IPS DF 4.7 (cell line): ENCODE data around the gene GRIK4.

ENCODE experiments used
- DNase-seq: peaks from one replicate; pipeline ENCODE4 v3.0.0-alpha.2; 2013; ENCODE audit warnings: low spot score; ENCODE audit errors: extremely low read depth

Gene GRIK4

DNA sequence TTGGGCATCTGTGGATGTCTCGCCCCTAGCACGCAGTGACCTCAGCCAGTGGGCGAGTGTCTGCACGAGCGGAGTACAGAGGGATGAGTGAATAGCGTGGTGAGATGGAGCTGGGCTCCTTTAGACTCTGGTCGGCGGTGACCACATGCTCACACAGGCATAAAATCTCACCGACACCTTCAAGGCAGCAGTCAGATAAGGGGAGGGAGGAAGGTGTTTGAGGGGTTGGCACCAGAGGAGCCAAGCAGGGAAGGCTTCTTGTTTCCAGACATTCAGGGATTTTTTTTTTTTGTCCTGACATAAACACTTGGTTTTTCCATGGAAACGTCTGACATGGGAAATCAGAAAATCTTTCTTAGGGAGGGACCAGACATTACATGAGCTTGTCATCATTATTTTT, 35.8 kb downstream of the GRIK4 start:
- no peak for DNase-seq

DNA sequence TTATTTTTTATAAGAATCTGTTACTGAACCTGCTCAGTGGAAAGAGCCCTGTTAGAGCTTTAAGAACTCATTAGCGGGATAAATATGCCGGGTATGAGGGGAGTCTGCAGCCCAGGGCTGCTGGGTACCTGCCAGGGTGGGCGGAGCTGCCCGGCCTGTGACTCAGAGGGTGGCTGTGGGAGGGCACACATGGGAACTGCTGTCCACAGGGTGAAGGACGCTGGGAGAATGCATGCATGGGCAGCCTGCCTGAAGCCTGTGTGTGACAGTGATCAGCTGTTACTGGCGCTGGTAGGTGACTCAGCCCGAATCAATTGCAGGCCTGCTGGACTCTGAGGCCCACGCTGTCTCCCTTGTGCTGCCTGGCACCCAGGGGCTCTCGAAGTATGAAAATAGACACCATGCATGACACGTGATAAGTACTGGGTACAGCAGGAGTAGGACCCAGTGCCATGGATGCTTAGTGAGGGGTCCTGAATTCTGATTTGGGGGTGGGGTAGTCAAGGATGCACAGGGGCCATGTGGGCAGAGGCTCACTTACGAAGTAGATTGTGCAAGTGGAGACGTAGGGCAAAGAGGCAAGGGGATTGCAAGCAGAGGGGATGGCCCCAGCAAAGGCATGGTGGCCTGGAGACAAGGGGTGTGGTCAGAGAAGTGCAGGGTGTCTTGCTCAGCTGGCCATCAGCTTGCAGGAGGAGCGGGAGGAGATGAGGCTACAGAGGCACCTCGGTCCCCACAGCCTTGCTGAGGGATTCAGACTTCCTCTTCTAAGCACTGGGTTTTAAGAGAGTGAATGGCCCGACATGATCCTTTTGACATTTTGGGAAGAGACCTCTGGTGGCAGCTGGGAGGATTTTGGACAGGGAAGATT, 36.5 kb downstream of the GRIK4 start:
- DNase-seq, result no peak

DNA sequence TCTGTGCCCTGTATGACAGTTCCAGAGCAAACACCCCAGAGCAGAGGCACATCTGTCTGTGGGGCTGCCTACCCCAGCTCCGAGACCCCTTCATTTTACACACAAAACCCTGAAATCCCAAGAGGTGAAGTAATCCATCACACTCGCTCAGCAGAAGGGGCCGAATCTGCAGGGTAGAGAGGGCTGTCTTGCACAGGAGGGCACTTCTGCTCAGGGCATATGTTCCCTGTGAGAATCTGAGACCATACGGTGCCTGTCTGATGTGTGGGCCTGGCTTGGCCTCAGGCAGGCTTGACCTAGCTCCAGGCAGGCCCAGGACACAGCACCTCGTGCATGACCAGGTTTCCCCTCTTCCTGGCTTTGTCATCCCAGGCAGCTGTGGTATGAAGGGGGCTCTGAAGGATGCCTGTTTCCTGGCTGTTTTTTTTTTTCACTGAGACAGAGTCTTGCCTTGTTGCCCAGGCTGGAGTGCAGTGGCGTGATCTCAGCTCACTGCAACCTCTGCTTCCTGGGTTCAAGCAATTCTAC, 37.2 kb downstream of the GRIK4 start:
- no peak for DNase-seq

DNA sequence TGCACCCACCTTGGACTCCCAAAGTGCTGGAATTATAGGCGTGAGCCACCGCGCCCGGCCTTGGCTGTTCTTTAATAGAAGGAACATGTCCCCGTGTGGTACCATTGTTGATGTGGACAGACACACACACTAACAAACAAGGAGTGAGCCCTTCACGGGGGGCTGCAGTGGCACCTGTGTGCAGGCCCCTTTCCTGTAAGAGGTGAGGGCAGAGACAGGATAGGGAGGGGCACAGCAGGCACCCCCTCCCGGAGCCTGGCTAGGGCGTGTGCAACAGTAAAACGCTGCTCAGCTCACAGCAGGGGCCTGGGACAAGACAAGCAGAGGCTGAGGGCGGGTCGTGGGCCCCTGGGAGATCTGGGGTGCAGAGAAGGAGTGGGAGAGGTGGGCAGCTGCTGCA, 37.8 kb downstream of the GRIK4 start:
- no peak for DNase-seq

DNA sequence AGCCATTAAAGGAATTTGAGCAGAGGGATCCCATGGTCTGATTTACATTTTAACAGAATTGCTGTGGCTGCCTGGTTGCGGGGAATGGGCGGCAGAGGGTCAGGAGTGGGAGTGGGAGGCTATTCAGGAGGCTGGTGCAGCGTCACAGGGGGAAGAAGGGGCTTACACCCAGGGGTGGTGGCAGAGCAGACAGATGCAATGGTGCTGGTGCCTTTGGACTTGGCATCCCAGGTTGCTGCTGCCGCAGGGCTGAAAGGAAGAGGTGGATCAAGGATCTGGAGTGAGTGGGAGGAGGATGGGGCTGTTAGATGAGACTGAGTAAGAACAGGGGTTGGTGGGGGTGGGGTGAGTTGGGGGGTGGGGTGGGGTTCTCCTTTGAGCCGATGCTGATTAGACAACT, 38.5 kb downstream of the GRIK4 start:
- no peak for DNase-seq

DNA sequence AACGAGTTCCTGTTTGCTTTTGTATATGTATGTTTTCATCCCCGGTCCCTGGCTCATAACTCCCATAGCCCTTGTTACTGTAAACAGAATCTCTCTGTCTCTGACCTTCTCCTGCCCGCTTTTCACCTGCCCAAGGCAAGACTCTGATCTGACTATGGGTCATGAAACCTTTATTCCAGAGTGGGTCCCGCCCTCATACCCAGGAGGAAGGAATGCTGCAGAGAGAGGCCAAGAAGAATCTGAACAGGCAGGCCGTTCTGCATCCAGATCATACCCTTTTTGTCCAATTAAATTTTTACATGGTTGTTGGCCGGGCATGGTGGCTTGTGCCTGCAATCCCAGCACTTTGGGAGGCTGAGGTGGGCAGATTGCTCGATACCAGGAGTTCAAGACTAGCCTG, 39.6 kb downstream of the GRIK4 start:
- DNase-seq, result no peak

DNA sequence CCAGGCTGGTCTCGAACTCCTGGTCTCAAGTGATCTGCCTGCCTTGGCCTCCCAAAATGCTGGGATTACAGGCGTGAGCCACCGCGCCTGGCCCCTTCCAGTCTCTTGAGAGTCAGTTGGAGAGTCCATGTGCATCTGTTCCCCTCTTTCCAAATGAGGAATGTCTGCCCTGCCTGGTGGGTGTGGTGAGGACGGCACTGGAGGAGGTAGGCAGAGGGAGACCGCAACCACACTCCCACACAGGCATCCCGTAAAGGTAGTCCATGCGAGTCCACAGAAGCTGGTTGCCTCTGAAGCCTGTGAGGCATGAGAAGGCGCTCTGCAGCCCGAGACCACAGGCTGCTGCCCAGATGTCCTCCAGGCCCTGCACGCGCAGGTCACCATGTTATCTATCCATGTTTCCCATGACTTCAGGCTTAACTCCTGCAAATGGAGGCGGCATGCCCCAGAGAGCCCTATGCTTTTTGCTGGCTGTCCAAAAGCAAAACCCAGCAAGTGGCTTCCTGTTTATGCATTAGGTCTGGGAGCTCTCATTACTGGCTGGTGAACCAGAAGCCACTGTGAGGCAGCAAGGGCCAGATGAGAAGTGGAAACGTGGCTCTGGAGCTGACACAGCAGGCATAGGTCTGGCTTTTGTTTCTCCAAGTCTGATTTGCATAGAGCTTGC, 43.4 kb downstream of the GRIK4 start:
- DNase-seq, result no peak

DNA sequence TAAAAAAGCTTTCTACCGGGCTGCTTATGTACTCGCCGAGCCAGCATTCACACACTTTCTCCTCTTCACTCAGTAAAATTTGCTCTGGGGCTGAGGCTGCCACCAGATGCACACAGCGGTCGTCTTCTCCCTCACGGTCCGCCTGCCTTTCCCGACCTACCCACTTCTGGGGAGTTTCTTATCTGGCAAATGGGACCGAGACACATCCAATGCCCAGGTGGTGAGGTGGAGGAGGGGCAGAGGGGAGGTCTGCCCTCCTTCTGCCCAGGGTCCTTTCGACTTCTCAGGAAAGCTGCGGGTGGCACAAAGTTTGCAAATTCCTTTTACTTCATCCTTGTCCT, 43.9 kb downstream of the GRIK4 start:
- DNase-seq, result no peak

DNA sequence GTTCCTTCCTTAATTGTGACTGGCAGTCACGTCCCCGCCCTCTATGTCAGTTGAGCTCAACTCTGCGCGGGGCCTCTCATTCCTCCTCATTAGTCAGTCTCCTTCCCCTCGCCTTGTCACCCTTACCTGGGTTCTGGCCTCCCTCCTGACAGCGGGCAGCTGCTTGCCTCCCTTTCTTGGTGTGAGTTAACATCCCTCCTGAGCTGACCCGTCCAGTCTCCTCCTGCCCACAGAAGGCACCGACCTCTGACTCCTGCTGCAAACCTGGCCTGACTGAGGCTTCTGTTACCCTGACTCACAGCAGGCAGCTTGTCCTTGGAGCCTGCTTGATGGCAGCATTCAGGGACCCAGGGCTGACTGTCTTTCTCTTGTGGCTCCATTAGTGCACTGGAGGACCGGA, 45.2 kb downstream of the GRIK4 start:
- no peak for DNase-seq

DNA sequence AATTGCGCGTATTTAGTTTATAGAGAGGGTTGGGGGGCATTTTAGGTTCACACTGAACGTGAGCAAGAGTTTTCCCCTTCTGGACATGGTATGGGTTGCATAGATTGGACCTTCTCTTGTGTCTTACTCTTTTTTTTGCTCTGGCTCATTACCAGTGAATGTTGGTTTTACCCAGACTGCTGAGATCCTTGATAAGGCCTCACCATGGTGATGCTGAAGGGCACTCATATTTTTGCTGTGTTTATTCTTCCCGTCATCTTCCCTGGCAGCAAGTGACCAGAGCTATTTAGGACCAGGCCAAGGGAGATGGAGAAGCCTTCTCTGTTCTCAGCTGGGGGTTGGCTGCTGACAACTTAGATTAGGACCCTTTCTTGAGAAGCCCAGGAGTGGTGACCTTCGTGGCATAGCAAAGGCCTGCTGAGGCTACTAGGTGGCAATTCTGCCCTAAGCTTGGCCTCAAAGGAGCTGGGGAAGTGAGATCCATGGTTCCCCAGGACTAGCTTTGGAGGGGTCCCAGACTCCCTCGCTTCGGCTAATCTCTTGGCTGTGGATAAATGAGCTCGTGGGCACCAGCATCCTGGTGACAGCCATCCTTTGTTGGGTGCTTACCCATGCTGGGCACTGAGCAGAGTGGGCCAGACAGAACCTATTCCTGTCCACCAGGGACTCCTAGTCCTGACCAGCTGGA, 47.3 kb downstream of the GRIK4 start:
- no peak for DNase-seq

DNA sequence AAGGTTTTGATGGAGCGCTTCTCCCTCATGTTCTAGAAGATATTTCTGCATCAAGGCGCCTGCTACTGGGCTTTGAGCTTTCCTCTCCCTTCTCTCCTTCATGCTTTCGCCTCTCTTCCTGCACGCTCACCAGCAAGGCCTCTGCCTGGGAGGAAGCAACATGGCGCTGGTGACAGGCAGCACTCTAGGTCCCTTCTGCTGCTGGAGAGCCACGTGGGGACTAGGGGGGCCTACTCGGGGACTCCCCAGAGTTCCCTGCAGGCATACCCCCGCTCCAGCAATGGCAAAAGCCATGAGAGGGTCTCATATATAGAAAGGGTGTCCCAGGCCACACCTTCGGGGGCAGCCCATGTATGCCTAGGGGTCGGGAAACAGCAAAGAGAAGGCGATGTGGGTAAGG, 49.7 kb downstream of the GRIK4 start:
- no peak for DNase-seq

DNA sequence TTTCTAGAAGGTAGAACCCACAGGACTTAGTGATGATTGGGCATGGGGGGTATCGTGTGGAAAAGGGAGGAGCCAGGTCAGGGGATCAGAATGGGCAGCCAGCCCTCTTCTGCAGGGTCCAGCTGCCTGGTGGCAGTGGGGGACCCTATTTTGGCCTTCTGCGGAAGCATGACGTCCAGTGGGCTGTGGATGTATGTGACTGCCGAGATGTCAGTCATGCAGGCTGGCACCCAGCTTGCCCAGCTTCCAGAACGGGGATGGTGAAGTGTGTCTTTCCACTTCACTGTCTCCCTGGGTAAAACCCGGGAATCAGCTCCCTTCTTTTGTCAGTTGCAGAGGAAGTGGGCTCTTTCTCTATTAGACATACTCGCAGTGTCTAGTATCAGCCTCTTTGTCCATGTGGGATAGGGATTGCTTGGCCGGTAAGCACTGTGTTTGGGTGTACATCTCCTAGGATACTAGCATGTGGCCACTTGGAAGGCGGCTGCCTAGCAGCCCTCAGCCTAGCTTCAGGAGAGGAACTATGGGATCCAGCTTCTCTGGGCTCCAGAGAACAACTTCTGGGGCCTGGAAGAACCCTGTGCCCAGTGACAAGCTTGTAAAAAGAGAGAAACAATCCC, 51.4 kb downstream of the GRIK4 start:
- DNase-seq, result no peak

DNA sequence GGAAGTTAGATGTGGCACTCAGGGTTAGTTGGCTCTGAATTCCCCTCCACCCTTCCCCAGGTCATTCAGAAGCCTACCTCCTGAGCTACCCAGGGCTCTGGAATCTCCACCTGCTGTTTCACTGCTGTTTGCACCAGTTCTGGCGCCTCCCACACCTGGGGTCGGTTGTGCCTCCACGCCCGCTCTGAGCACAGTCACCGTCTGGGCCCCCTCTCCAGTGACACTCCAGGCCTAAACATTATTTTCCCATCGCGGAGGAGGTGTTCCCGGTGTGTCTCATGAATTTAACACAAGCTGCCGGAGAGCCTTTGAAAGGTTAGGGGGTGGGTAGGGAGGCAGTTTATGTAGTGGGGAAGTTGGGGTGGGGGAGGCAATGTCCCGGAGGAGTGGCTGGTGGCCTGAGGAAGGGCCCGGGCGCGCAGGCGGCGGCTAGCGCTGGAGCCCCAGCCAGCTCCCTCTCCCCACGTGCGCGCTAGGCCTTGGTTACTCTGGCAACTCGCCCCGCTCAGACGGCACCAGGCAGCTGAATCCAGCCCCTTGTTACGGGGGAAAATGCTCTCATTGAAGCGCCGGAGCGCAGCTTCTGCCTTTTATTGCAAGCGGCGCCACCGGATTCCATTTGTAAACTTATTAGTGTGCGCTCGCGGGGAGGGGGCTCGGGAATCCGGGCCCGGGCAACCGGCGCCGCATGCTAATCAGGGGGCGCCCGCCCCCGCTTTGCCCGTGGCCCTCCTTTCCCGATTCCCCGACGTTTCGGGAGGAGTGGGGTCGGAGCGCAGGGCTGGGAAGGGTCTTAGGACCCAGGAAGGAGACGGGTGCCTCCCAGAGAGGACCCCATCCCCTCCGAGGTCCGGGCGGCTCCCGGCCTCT, 52.4 kb downstream of the GRIK4 start:
- no peak for DNase-seq

DNA sequence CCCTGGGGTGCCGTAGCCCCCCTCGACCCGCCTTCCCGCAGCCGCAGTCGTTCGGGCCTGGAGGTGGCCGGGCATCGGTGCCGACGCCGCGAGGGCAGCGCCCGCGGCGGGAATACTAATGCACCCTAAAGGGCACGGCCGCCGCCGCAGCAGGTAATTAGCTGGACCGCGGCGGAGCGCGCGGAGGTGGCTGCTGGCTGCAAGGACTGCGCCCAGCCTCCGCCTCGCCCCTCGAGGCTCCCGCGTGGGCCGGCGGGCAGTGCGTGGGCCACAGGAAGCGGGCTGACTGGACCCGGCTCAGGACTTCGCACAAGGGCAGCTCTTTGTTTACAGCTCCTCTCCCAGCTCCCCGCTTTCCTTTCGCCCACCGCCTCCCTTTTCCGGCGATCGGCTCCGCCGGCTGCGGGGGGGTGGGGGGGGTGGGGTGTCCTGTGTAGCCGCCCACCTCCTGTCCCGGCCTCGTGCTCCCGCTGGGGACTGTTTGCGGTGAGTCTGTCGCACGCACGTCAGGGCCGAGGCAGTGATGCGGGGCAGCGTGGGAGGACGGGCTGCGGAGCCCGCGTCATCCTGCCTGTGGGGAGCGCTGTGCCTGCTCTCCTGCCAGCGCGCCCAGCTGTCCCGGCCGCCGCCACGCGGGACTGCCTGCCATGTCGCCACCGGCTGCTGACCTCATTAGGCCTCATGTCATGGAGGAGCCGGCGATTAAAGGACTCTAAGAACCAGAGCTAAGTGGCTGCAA, 53.2 kb downstream of the GRIK4 start:
- no peak for DNase-seq

DNA sequence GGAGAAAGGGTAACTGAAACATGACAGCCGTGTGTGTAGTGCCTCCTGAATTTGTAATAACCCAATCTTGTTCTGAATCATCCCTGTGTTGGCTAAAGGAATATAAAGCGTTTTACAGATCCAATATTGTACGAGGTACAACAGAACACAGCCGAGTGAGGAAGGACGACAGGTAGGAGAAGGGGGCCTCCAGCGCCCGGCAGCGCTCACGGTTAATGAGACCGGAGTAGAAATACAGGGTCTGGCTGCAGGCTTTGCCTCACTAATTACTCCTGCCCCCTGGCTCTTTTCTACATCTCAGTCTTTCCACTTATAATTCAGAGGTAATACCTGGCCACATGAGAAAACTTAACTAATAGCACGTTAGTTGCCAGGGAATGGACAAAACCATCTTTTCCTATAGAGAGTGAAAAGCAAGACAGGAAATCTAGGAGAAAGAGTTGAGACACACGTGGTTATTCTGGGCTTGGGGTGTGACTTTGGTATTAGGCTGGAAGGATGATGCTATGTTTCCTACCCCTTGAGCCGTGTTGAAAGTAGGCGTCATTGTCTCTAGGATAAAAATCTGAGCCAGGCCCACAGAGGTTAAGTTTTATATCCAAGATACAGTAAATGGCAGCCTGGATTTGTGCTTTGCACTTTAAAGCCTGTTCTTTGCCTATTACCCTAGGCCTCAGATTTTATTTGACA, 54.1 kb downstream of the GRIK4 start:
- no peak for DNase-seq

DNA sequence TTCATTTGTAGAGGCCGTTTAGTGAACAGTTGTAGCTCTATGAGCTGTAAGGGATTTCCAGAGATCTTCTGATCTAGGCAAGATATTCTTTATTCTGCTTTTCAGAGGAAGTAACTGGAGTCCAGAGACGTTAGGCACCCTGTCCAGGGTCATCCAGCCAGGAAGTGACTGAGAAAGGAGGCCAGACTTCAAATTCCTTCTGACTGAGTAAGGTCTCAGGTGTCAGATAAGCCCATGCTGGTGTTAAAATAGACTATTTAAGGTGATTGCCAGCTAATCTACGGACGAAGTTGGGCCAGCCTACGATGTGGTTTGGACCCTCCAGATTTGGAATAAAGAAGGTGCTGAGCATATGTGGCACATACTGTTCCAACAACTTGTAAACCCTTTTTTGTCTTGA, 54.6 kb downstream of the GRIK4 start:
- DNase-seq, result no peak

DNA sequence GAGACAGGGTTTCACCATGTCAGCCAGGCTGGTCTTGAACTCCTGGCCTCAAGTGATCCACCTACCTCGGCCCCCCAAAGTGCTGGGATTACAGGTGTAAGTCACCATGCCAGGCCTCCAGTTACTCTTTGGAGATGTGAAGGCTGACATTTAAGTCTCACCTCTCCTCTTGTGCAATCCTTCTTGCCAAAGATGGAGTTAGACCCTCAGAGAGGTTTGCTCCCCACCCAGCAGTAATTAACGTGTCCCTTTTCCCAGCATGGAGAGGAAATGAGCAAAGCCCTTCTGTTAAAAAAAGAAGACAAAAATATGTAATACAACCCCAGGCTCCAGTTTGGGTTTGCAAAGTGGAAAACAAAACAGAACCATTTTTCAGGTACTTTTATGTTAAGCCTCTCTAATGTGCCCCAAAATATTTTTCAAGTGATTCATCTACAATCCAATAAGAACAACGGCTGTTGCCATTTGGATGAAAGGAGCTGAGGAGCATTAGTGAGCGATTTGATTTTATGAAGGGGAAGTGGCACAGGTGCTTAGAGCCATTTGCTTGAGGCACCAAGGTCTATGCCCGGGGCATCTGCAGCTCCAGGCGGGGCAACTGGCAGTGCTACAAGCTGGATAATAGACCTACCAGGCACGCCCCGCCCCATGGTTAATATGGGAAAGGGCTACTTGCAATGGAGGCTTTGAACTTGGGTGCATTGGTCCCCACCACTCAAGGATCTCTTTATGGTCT, 57.2 kb downstream of the GRIK4 start:
- DNase-seq, result no peak

DNA sequence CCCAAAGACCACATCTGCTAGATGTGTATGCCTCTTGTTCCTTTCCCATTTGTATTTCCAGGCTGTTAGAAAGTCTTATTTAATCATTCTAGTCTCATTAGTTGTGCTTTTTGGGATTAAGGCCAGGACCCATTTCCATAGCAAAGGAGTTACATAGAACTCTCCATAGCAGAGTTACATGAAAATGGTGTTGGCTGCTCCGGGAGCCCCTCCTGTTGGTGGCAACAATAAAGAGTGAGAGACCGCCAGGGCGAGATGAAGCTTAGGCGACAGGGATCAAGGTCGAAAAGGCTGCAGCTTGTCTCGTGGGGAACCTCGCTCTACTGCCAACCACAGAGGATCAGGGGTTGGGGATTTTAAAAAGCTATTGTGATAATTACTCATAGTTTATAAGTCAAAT, 58.3 kb downstream of the GRIK4 start:
- no peak for DNase-seq

DNA sequence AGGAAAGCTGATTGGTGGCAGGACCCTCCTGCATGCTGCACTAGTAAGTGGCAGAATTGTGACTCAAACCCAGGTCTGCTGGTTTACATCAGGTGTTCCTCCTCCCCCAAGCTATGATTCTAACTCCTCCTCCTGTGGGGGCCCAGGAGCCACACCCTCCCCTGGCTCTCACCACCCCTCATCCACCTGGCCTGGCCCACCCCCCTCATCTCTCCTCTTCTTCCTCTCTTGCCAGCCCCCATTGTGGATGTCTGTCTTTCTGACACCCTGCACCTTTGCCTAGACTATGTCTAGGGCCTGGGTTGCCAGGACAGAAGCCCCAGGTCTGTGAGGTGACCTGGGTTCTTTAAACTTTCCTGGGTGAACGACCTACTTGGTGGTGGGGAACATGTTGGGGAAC, 59.9 kb downstream of the GRIK4 start:
- DNase-seq, result no peak
